Right lobe of liver (tissue), 6 donors: ENCODE measurements around the gene HOXD3. TPM values are rescaled to one million over a fixed set of nuclear protein-coding genes. Genes with fewer than 3 reads are reported as not detected.

Source experiments
- ATAC-seq, 4 donors: fragments of 200-7000 bp; cut with Tn5 transposase; one replicate each; pipeline ENCODE4 v1.9.1; 2020; ENCODE audit warnings: mild to moderate bottlenecking in 4 of 4, moderate library complexity in 4 of 4
- DNase-seq, 3 donors: peaks; one replicate each; pipeline ENCODE4 v3.0.0-alpha.2; 2020
- H3K27ac ChIP-seq, 3 donors: fragments of 200-600 bp; one replicate each; pipeline ENCODE4 v1.8.0; 2022
- H3K27me3 ChIP-seq, 2 donors: fragments of 200-600 bp; one replicate each; pipeline ENCODE4 v1.8.0; 2022
- H3K36me3 ChIP-seq, 4 donors: fragments of 200-600 bp; sonication (generic) in 1 of 4; one replicate each; pipeline versions ENCODE4 v1.5.1 to v1.8.0; 2017 to 2022; ENCODE audit warnings: control low read depth in 1 of 4
- H3K4me1 ChIP-seq, 4 donors: fragments of 200-600 bp; sonication (generic) in 1 of 4; one replicate each; pipeline versions ENCODE4 v1.5.1 to v1.8.0; 2017 to 2022; ENCODE audit warnings: control low read depth in 1 of 4
- H3K4me3 ChIP-seq, 3 donors: fragments of 200-600 bp; one replicate each; pipeline ENCODE4 v1.8.0; 2022
- H3K9me3 ChIP-seq, 4 donors: fragments of 200-600 bp; sonication (generic) in 1 of 4; one replicate each; pipeline versions ENCODE4 v1.5.1 to v1.8.0; 2017 to 2022; ENCODE audit warnings: control low read depth in 1 of 4
- POLR2A ChIP-seq: fragments of 450-650 bp; IDR thresholded peaks from one replicate; pipeline ENCODE4 v1.6.1; 2017; ENCODE audit warnings: antibody characterized with exemption, mild to moderate bottlenecking
- WGBS: methylation state at CpG from one replicate; pipeline ENCODE4 v1.1.6; 2018; ENCODE audit warnings: low coverage, low lambda C conversion rate; ENCODE audit not compliant: insufficient coverage; ENCODE audit errors: missing lambda C conversion rate; 5-methylcytosine and 5-hydroxymethylcytosine counted together
- intact Hi-C, 2 donors: fragments of 100-400 bp; cut with DNase I; formaldehyde crosslinking; loops; one replicate each; pipeline versions ENCODE4 v1.11.2 to v1.14.1; 2022
- total RNA-seq, 6 experiments: library from RNA; depleted of rRNA in 2 of 6; stranded (reverse); fragments of >200 nt in 2 of 6; fragmentation: NEBNext Ultra II Directional in 3 of 6; extraction: Animal tissue kit (Norgen Biotek cat#: 25700) in 3 of 6; gene quantifications; one replicate each; pipeline versions ENCODE4 v1.1.0 to v1.2.4, GENCODE V29; 2016 to 2023
- TF ChIP-seq, protein P1 (sequence below), 4 donors: fragments of 200-600 bp in 3 of 4; fragments of 450-650 bp in 1 of 4; IDR thresholded peaks; one replicate each; pipeline versions ENCODE4 v1.5.1 to v1.8.0; 2016 to 2022; ENCODE audit warnings: antibody characterized with exemption in 4 of 4, mild to moderate bottlenecking in 2 of 4
- donor health status: DM: no; HTN: yes; CAD: no.
- donor health status: DM: no; HTN: no; CAD: no.
- donor health status: DM: no; HTN: no; CAD: no.
- donor health status: DM: no; HTN: yes; CAD: no.
- donor health status: DM: no; HTN: yes; CAD: no.

The HOXD3 gene
- total RNA-seq, 6 experiments from 2014 or later = not detected

DNA sequence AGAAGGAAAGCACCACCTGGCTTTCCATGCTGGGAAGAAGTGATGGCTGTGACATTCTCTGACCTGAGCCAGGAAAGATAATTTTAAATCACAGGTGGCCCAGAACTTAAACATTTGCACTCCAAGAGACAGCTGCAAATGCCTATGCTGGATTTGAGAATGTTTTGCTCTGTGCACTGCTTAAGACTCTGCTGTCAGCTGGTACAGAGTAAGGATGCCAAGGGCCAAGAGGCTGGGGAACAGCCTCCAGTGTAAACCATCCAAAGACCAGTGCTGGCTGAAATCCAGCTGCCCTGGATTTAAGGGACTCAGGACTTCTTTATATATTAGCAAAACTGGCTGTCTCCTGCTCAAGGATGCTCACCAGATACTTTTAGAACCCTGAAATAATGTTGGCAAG is 23.7 kb upstream of the HOXD3 start:
- Histone ChIP-seq H3K9me3 (no peaks in the 10 kb centered on the region), H3K27me3 (peaks cover 33 to 81% of the 10 kb centered on the region in 2 donors), H3K36me3 (no peaks in the 10 kb centered on the region), H3K4me1 (peaks cover 0 to 12% (median 0%) of the 10 kb centered on the region in 4 donors), H3K27ac (no peak overlapping the region), H3K4me3 (no peak overlapping the region)
- ATAC-seq (no peak), DNase-seq (no peak)
- TF ChIP-seq, protein P1, sequence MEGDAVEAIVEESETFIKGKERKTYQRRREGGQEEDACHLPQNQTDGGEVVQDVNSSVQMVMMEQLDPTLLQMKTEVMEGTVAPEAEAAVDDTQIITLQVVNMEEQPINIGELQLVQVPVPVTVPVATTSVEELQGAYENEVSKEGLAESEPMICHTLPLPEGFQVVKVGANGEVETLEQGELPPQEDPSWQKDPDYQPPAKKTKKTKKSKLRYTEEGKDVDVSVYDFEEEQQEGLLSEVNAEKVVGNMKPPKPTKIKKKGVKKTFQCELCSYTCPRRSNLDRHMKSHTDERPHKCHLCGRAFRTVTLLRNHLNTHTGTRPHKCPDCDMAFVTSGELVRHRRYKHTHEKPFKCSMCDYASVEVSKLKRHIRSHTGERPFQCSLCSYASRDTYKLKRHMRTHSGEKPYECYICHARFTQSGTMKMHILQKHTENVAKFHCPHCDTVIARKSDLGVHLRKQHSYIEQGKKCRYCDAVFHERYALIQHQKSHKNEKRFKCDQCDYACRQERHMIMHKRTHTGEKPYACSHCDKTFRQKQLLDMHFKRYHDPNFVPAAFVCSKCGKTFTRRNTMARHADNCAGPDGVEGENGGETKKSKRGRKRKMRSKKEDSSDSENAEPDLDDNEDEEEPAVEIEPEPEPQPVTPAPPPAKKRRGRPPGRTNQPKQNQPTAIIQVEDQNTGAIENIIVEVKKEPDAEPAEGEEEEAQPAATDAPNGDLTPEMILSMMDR (IDR thresholded peaks at IDR 0.05) = no peak
- TF ChIP-seq POLR2A = no peak
- intact Hi-C loops = no loop called here

DNA sequence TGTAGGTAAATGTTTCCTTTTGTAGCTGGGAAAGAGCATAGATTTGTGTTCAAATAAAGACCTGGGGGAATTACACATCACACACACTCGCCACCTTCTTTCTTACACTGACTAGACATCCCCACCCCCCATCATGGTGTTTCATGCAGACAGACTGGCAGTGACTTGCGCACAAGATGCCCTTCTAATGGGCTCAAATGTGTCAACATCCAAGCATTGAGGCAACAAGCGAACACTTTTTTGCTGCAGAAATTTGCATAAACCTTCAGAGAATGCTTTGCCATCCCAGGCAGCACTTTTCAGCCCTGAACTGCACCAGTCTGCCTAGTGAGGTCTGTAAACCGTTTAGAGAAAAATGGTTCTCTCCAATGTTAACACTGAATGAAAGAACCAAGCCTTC is 23.1 kb upstream of the HOXD3 start:
- Histone ChIP-seq H3K9me3 (no peaks in the 10 kb centered on the region), H3K27me3 (peaks cover 38 to 79% of the 10 kb centered on the region in 2 donors), H3K27ac (no peak overlapping the region), H3K36me3 (no peaks in the 10 kb centered on the region), H3K4me1 (peaks cover 0 to 12% (median 0%) of the 10 kb centered on the region in 4 donors), H3K4me3 (no peak overlapping the region)
- ATAC-seq (no peak), DNase-seq (no peak)
- intact Hi-C loops = no loop called here
- WGBS = 17% methylated on average over 4 of the region's 4 CpGs
- TF ChIP-seq POLR2A = no peak

DNA sequence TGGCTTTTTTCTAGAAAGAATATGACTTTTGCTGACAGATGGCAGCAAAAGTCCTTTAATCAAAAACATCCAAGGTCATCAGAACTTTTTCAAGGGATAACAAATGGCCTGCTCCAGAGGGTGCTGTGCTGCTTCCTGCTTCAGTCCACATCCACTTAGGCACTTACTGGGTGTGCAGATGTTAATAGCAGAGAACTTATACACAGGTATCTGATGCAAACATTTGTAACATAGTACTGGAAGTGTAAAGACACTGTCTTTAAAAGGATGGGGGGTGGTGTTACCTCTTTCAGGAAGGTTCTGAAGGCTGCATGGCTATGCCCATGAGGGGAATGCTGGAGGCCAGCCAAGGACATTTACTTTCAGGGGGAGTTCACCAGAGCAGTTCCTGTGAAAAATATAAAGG is 22.1 kb upstream of the HOXD3 start:
- H3K27me3 ChIP-seq = peaks cover 42 to 79% of the 10 kb centered on the region in 2 donors
- H3K4me3 ChIP-seq = no peak overlapping the region
- TF ChIP-seq POLR2A = no peak
- TF ChIP-seq, protein P1 (IDR thresholded peaks at IDR 0.05) = peak in 1 of 4 donors; percentile 4
- H3K4me1 ChIP-seq = peaks cover 0 to 13% (median 0%) of the 10 kb centered on the region in 4 donors
- DNase-seq (no peak), ATAC-seq (no peak)
- intact Hi-C loops = no loop called here
- H3K9me3 ChIP-seq = no peaks in the 10 kb centered on the region
- no peaks in the 10 kb centered on the region for H3K36me3 ChIP-seq
- H3K27ac ChIP-seq = no peak overlapping the region

DNA sequence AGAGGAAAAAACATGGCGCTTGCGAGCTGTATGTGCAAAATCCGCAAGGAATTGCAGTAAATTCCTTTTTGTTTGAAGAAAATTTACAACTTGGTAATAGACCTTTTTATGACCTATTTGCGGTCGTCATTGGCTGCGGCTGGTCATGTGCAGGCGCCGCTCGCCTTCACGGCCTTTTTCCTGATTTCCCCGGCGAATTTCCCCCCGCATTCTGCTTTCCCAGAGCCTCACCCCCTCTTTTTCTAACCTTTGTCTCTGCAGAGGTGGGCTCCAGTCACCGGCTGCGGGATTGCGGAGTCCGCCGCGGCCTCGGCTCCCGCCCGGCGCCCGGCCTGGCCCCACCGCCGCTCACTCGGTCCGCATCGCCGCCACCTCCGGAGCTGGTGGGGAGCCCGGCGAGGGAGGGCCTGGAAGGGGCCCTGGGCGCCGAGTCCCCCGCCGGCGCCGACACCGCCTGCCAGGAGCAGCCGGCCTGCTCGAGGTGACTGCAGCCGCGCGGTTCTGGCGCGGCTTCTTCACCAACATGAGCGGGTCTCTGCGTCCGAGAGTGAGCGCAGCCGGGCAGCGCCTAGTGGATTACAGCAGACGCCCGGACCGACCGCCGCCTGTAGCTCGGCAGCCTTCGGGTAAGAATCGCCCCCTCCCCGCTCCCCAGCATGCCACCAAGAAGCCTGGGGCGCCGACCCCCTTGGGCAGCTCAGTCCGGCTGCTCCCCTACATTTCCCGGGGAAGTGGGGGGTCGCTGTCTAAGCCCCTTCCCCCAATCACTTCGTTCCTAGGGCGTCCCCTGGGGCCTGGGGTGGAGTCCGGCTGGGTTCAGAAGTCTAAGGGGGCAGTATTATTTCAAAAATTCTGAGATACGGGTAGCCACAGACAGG is 20.5 kb upstream of the HOXD3 start:
- intact Hi-C loops = no loop called here
- H3K36me3 ChIP-seq = no peaks in the 10 kb centered on the region

DNA sequence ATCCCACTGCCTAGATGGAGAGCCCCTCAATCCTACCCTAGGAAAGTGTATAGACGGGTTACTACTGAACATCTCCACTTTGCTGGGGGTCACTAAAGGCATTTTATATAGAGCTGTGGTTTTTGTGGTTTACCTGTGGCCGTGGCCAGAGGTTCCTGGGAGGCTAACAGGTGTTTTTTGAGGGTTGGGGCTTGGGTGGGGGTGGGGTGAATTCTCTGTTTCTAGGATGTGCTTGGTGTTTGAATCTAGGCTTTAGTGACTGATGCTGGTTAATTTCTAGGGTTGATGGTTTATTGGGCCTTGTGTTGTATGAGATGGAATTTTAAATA is 19.9 kb upstream of the HOXD3 start:
- TF ChIP-seq, protein P1 (IDR thresholded peaks at IDR 0.05) = no peak
- TF ChIP-seq POLR2A = no peak
- H3K9me3 ChIP-seq = no peaks in the 10 kb centered on the region
- peaks cover 0 to 14% (median 2%) of the 10 kb centered on the region in 4 donors for H3K4me1 ChIP-seq
- H3K27ac ChIP-seq = no peak overlapping the region
- DNase-seq (no peak), ATAC-seq (no peak)
- no peak overlapping the region for H3K4me3 ChIP-seq
- 0% methylated on average over 1 of the region's 2 CpGs for WGBS
- H3K36me3 ChIP-seq = no peaks in the 10 kb centered on the region
- intact Hi-C loops = no loop called here
- peaks cover 35 to 62% of the 10 kb centered on the region in 2 donors for H3K27me3 ChIP-seq

More for the DNA sequence above, 20.5 kb upstream of the HOXD3 start:
- WGBS = 7% methylated on average over 26 of the region's 71 CpGs
- no peak overlapping the region for H3K27ac ChIP-seq
- no peak for TF ChIP-seq POLR2A
- TF ChIP-seq, protein P1 (IDR thresholded peaks at IDR 0.05) = no peak
- H3K27me3 ChIP-seq = peaks cover 36 to 68% of the 10 kb centered on the region in 2 donors
- H3K9me3 ChIP-seq = no peaks in the 10 kb centered on the region
- DNase-seq (no peak), ATAC-seq (no peak)
- no peak overlapping the region for H3K4me3 ChIP-seq
- H3K4me1 ChIP-seq = peaks cover 0 to 19% (median 2%) of the 10 kb centered on the region in 4 donors
